Measurements from ENCODE around the gene MPRIP. TPM values are rescaled to one million over a fixed set of nuclear protein-coding genes. Genes with fewer than 3 reads are reported as not detected.

MPRIP gene
- polyA plus RNA-seq, 1 of the 3 experiments (the other 2 are of a cell fraction), result 64.4 TPM

GRCh38 chr17:17128476-17129075 is 86.3 kb downstream of the MPRIP start:
- Histone ChIP-seq H3K27ac (ENCODE audit: low read depth in 2 of 2, low read length in 1 of 2) (no peak overlapping the region), H3K9me2 (no peaks in the 10 kb centered on the region), H3K36me3 (replicated peaks in 1 of 2; ENCODE audit: control insufficient read depth in 1 of 2, insufficient read depth in 2 of 2, low read length in 1 of 2) (peaks cover 0 to 40% of the 10 kb centered on the region in 2 experiments), H4K20me1 (ENCODE audit: insufficient read depth) (peaks cover 55% of the 10 kb centered on the region), H3K4me1 (ENCODE audit: control insufficient read depth in 1 of 2, insufficient read depth in 2 of 2, low read depth in 1 of 2, low read length in 1 of 2) (peaks cover 0 to 18% of the 10 kb centered on the region in 2 experiments; a peak in 1 of 4 replicates), H2AFZ (ENCODE audit: low read depth) (no peak overlapping the region), H3K4me2 (no peak overlapping the region), H3K9me3 (no peaks in the 10 kb centered on the region), H3K79me2 (ENCODE audit: insufficient read depth) (peaks cover 47% of the 10 kb centered on the region), H3K4me3 (ENCODE audit: low read depth in 2 of 2, low read length in 1 of 2) (no peak overlapping the region), H3K9ac (no peak overlapping the region), H3K27me3 (ENCODE audit: insufficient read depth) (no peaks in the 10 kb centered on the region), H3F3A (replicated peaks; ENCODE audit: insufficient read depth) (no peaks in the 10 kb centered on the region)
- 97% methylated on average over 14 of the region's 14 CpGs for WGBS (ENCODE audit: low lambda C conversion rate)
- no peak for DNase-seq
- POLR2A ChIA-PET, result no interaction called here
- CTCF ChIA-PET, result interaction anchor here (4.3 kb wide), 1 partner anchor 13 kb away, joined by 22 read pairs; no protein-coding TSS in a partner anchor
- TF ChIP-seq RCOR1 (IDR thresholded peaks at IDR 0.05; ENCODE audit: low read length), result no peak
- TF ChIP-seq RAD21 (IDR thresholded peaks at IDR 0.05; ENCODE audit: low read length), result no peak
- TF ChIP-seq USF1 (IDR thresholded peaks at IDR 0.05; ENCODE audit: borderline replicate concordance, low read depth), result no peak
- TF ChIP-seq REST (IDR thresholded peaks at IDR 0.05; ENCODE audit: low read depth, low read length), result no peak
- TF ChIP-seq MAX (IDR thresholded peaks at IDR 0.05; ENCODE audit: low read depth), result no peak
- TF ChIP-seq CTCF (IDR thresholded peaks at IDR 0.05), result no peak

- Histone ChIP-seq H3F3A (replicated peaks; ENCODE audit: insufficient read depth) (no peaks in the 10 kb centered on the region), H3K4me3 (ENCODE audit: low read depth in 2 of 2, low read length in 1 of 2) (no peak overlapping the region), H3K79me2 (ENCODE audit: insufficient read depth) (peaks cover 39% of the 10 kb centered on the region), H3K4me2 (no peak overlapping the region), H2AFZ (ENCODE audit: low read depth) (no peak overlapping the region), H3K27me3 (ENCODE audit: insufficient read depth) (no peaks in the 10 kb centered on the region), H3K36me3 (replicated peaks in 1 of 2; ENCODE audit: control insufficient read depth in 1 of 2, insufficient read depth in 2 of 2, low read length in 1 of 2) (peaks cover 0 to 42% of the 10 kb centered on the region in 2 experiments), H3K9me2 (no peaks in the 10 kb centered on the region), H3K9ac (no peak overlapping the region), H3K4me1 (ENCODE audit: control insufficient read depth in 1 of 2, insufficient read depth in 2 of 2, low read depth in 1 of 2, low read length in 1 of 2) (peaks cover 0 to 18% of the 10 kb centered on the region in 2 experiments; a peak in 1 of 4 replicates), H4K20me1 (ENCODE audit: insufficient read depth) (peaks cover 46% of the 10 kb centered on the region), H3K9me3 (no peaks in the 10 kb centered on the region), H3K27ac (ENCODE audit: low read depth in 2 of 2, low read length in 1 of 2) (no peak overlapping the region)
- ChIA-PET CTCF (interaction anchor here (0.6 to 4.3 kb wide), 4 partner anchors 12 to 130 kb away, joined by 3 to 22 read pairs (median 3); no protein-coding TSS in a partner anchor), POLR2A (no interaction called here)
- DNase-seq, result no peak
- 80% methylated on average over 1 of the region's 4 CpGs for WGBS (ENCODE audit: low lambda C conversion rate)
- TF ChIP-seq EP300 (IDR thresholded peaks at IDR 0.05; ENCODE audit: borderline replicate concordance in 1 of 2, low read depth in 1 of 2, low read length in 1 of 2) (no peak), IRF3 (IDR thresholded peaks at IDR 0.05; ENCODE audit: low read depth, low read length) (no peak), TCF12 (IDR thresholded peaks at IDR 0.05) (no peak), CTCF (IDR thresholded peaks at IDR 0.05) (no peak), MAX (IDR thresholded peaks at IDR 0.05; ENCODE audit: low read depth) (no peak), USF1 (IDR thresholded peaks at IDR 0.05; ENCODE audit: borderline replicate concordance, low read depth) (no peak), YY1 (IDR thresholded peaks at IDR 0.05; ENCODE audit: low read depth) (no peak), RAD21 (IDR thresholded peaks at IDR 0.05; ENCODE audit: low read length) (no peak), FOSL2 (IDR thresholded peaks at IDR 0.05; ENCODE audit: borderline replicate concordance, low read depth) (no peak), SMC3 (IDR thresholded peaks at IDR 0.05; ENCODE audit: low read depth, low read length) (no peak)
Measured at GRCh38 chr17:17129466-17129865, 87.2 kb downstream of the MPRIP start.
